GM23338 (cell line): Measurements from ENCODE around the gene CPHXL. TPM values are rescaled to one million over a fixed set of nuclear protein-coding genes. Genes with fewer than 3 reads are reported as not detected.

Experiments
- ATAC-seq: fragments of 200-7000 bp; cut with Tn5 transposase; 3 replicates; pipeline ENCODE4 v1.9.1; 2020
- DNase-seq: peaks from one replicate; pipeline ENCODE4 v3.0.0-alpha.2; 2015; ENCODE audit warnings: low spot score
- H2AFZ ChIP-seq: fragments of 200-600 bp; sonication (generic); 2 replicates; pipeline ENCODE4 v1.8.0; 2016; ENCODE audit warnings: antibody characterized with exemption, mild to moderate bottlenecking, moderate library complexity
- H3F3A ChIP-seq: fragments of 200-600 bp; sonication (generic); replicated peaks from 2 replicates; pipeline ENCODE4 v1.8.0; 2017; ENCODE audit warnings: antibody characterized with exemption, mixed run types, low read depth
- H3K27ac ChIP-seq: fragments of 200-600 bp; sonication (generic); 2 replicates; pipeline ENCODE4 v1.6.1; 2016; ENCODE audit warnings: low read depth
- H3K27me3 ChIP-seq: fragments of 200-600 bp; sonication (generic); 2 replicates; pipeline ENCODE4 v1.8.0; 2016; ENCODE audit warnings: mild to moderate bottlenecking, mixed run types, moderate library complexity; ENCODE audit not compliant: insufficient read depth
- H3K36me3 ChIP-seq: fragments of 200-600 bp; sonication (generic); 2 replicates; pipeline ENCODE4 v1.8.0; 2016; ENCODE audit warnings: mild to moderate bottlenecking; ENCODE audit not compliant: insufficient read depth
- H3K4me1 ChIP-seq: fragments of 200-600 bp; sonication (generic); 2 replicates; pipeline ENCODE4 v1.8.0; 2016; ENCODE audit warnings: mild to moderate bottlenecking, moderate library complexity; ENCODE audit not compliant: insufficient read depth
- H3K4me2 ChIP-seq: fragments of 200-600 bp; sonication (generic); 2 replicates; pipeline ENCODE4 v1.7.1; 2017; ENCODE audit warnings: mixed run types
- H3K4me3 ChIP-seq: fragments of 200-600 bp; sonication (generic); 2 replicates; pipeline ENCODE4 v1.6.1; 2016; ENCODE audit warnings: mixed run types
- H3K79me2 ChIP-seq: fragments of 200-600 bp; sonication (generic); replicated peaks from 2 replicates; pipeline ENCODE4 v1.8.0; 2017; ENCODE audit warnings: mild to moderate bottlenecking; ENCODE audit not compliant: insufficient read depth
- H3K9me2 ChIP-seq: fragments of 200-600 bp; sonication (generic); 2 replicates; pipeline ENCODE4 v1.8.0; 2017; ENCODE audit not compliant: insufficient read depth
- H4K20me1 ChIP-seq: fragments of 200-600 bp; sonication (generic); replicated peaks from 2 replicates; pipeline ENCODE4 v1.8.0; 2017; ENCODE audit warnings: mild to moderate bottlenecking; ENCODE audit not compliant: insufficient read depth
- H3K27ac Mint-ChIP-seq: 2 replicates; pipeline ENCODE4 v1.8.0; 2020; ENCODE audit warnings: inconsistent platforms, mild to moderate bottlenecking, moderate library complexity, mixed read lengths
- H3K27me3 Mint-ChIP-seq: 3 replicates; pipeline ENCODE4 v1.8.0; 2022; ENCODE audit warnings: low read depth, mild to moderate bottlenecking, moderate library complexity, mixed read lengths, inconsistent platforms; ENCODE audit not compliant: insufficient read depth, poor library complexity
- H3K36me3 Mint-ChIP-seq: 3 replicates; pipeline ENCODE4 v1.8.0; 2021; ENCODE audit warnings: low read depth, mild to moderate bottlenecking, inconsistent platforms, moderate library complexity, mixed read lengths
- H3K4me1 Mint-ChIP-seq: 3 replicates; pipeline ENCODE4 v1.8.0; 2020; ENCODE audit warnings: mild to moderate bottlenecking, inconsistent platforms, mixed read lengths
- H3K4me3 Mint-ChIP-seq: 3 replicates; pipeline ENCODE4 v1.8.0; 2021; ENCODE audit warnings: moderate library complexity, mild to moderate bottlenecking, inconsistent platforms, mixed read lengths
- H3K9me3 Mint-ChIP-seq: 3 replicates; pipeline ENCODE4 v1.8.0; 2020; ENCODE audit warnings: moderate library complexity, mild to moderate bottlenecking, inconsistent platforms, mixed read lengths
- CREB1 ChIP-seq: fragments of 250-450 bp; sonication (Bioruptor Pico); IDR thresholded peaks from 2 replicates; pipeline ENCODE4 v1.5.0; 2020; ENCODE audit warnings: low read depth, mild to moderate bottlenecking, moderate library complexity
- CTCF ChIP-seq, 2 experiments: fragments of 200-600 bp in 1 of 2; sonication (generic) in 1 of 2; conservative IDR thresholded peaks; 2 replicates each; pipeline versions ENCODE4 v1.5.1 to v1.6.1; 2016 to 2017; ENCODE audit warnings: antibody characterized with exemption in 2 of 2, low read depth in 2 of 2, mild to moderate bottlenecking in 2 of 2, moderate library complexity in 1 of 2
- ETS1 ChIP-seq: IDR thresholded peaks from 2 replicates; pipeline ENCODE4 v1.6.1; 2016; ENCODE audit warnings: antibody characterized with exemption
- EZH2 ChIP-seq: fragments of 200-600 bp; sonication (generic); IDR thresholded peaks from one replicate; pipeline ENCODE4 v1.8.0; 2017; ENCODE audit warnings: antibody characterized with exemption, mild to moderate bottlenecking, low read depth; ENCODE audit not compliant: unreplicated experiment
- EZH2phosphoT487 ChIP-seq: fragments of 200-600 bp; sonication (generic); IDR thresholded peaks from one replicate; pipeline ENCODE4 v1.8.1; 2018; ENCODE audit warnings: antibody characterized with exemption; ENCODE audit not compliant: unreplicated experiment
- JUNB ChIP-seq: IDR thresholded peaks from one replicate; pipeline ENCODE4 v1.6.1; 2016; ENCODE audit warnings: antibody characterized with exemption; ENCODE audit not compliant: unreplicated experiment
- NANOG ChIP-seq: IDR thresholded peaks from 2 replicates; pipeline ENCODE4 v1.6.1; 2016; ENCODE audit warnings: antibody characterized with exemption, borderline replicate concordance
- POLR2AphosphoS5 ChIP-seq: IDR thresholded peaks from 2 replicates; pipeline ENCODE4 v1.6.1; 2016; ENCODE audit warnings: antibody characterized with exemption, low read depth
- REST ChIP-seq: IDR thresholded peaks from one replicate; pipeline ENCODE4 v1.6.1; 2018; ENCODE audit warnings: antibody characterized with exemption; ENCODE audit not compliant: unreplicated experiment
- STAT1 ChIP-seq: IDR thresholded peaks from one replicate; pipeline ENCODE4 v1.6.1; 2016; ENCODE audit warnings: antibody characterized with exemption; ENCODE audit not compliant: unreplicated experiment
- ZNF114 ChIP-seq: fragments of 250-450 bp; sonication (Bioruptor Pico); IDR thresholded peaks from 2 replicates; pipeline ENCODE4 v1.5.0; 2020; ENCODE audit warnings: mild to moderate bottlenecking, moderate library complexity
- ZNF331 ChIP-seq: fragments of 250-450 bp; sonication (Bioruptor Pico); IDR thresholded peaks from 2 replicates; pipeline ENCODE4 v1.5.0; 2020; ENCODE audit warnings: low read depth, mild to moderate bottlenecking, moderate library complexity
- ZNF462 ChIP-seq: fragments of 250-450 bp; sonication (Bioruptor Pico); IDR thresholded peaks from 2 replicates; pipeline ENCODE4 v1.5.0; 2020; ENCODE audit warnings: mild to moderate bottlenecking, moderate library complexity
- polyA plus RNA-seq: library from polyadenylated mRNA; unstranded; fragments of >200 nt; fragmentation: Nextera tagmentation; extraction: Ambion mirVana; gene quantifications from 2 replicates; pipeline ENCODE4 v1.2.1, GENCODE V29; 2016
- total RNA-seq: library from RNA; depleted of rRNA; stranded (reverse); fragments of >200 nt; shearing (Covaris generic); gene quantifications from 2 replicates; pipeline ENCODE4 v1.2.3, GENCODE V29; 2014

Gene CPHXL
- total and polyA plus RNA-seq, 2 experiments from 2014 or later, result not detected

- peaks cover 72% of the 10 kb centered on the region for H3K9me3 Mint-ChIP-seq
These were observed 44.0 kb downstream of the CPHXL start for GRCh38 chr16:75682308-75682707.

More at GRCh38 chr16:75682308-75682707, 44.0 kb downstream of the CPHXL start:
- Histone ChIP-seq H3K79me2 (no peaks in the 10 kb centered on the region), H3K9me2 (0 out of 2 replicates have a peak, but pooled peaks cover 3% of the 10 kb centered on the region), H3K4me1 (no peaks in the 10 kb centered on the region), H3F3A (no peaks in the 10 kb centered on the region), H2AFZ (no peak overlapping the region), H3K27ac (no peak overlapping the region), H3K36me3 (no peaks in the 10 kb centered on the region), H3K27me3 (no peaks in the 10 kb centered on the region), H3K4me3 (no peak overlapping the region), H3K4me2 (no peak overlapping the region), H4K20me1 (no peaks in the 10 kb centered on the region)
- no peak overlapping the region for H3K4me3 Mint-ChIP-seq
- peaks cover 7% of the 10 kb centered on the region for H3K27me3 Mint-ChIP-seq
- ATAC-seq (no peak), DNase-seq (no peak)
- H3K36me3 Mint-ChIP-seq, result peaks cover 29% of the 10 kb centered on the region
- no peaks in the 10 kb centered on the region for H3K4me1 Mint-ChIP-seq
- no peak for TF ChIP-seq CREB1
- TF ChIP-seq POLR2AphosphoS5, result no peak
- TF ChIP-seq ETS1, result no peak
- no peak for TF ChIP-seq JUNB
- no peak for TF ChIP-seq ZNF331 (CRISPR knock-in tag)
- no peak for TF ChIP-seq STAT1
- no peak for TF ChIP-seq REST
- TF ChIP-seq EZH2, result no peak
- TF ChIP-seq EZH2phosphoT487, result no peak
- no peak for TF ChIP-seq CTCF (conservative IDR thresholded peaks at IDR 0.05; ENCODE audit: low read depth in 2 of 2)
- TF ChIP-seq NANOG, result no peak
- no peak for TF ChIP-seq ZNF114
- no peak for TF ChIP-seq ZNF462
- H3K27ac Mint-ChIP-seq, result no peak overlapping the region
